HepG2 (cell line): ENCODE results near the gene ACVR2A. TPM values are rescaled to one million over a fixed set of nuclear protein-coding genes. Genes with fewer than 3 reads are reported as not detected.
A peak's percentile ranks its signal among the peaks of the same experiment; 100 is the strongest.

ENCODE experiments used
- ASH2L ChIP-seq: fragments of 300-600, 200-600 bp; sonication (generic); IDR thresholded peaks from 2 replicates; pipeline ENCODE4 v1.7.0; 2017; ENCODE audit warnings: low read depth, mild to moderate bottlenecking, moderate library complexity, mixed read lengths, low read length; ENCODE audit not compliant: insufficient read length
- HDAC1 ChIP-seq: sonication (generic); formaldehyde crosslinking; IDR thresholded peaks from 2 replicates; pipeline ENCODE4 v1.5.1; 2020; ENCODE audit warnings: mild to moderate bottlenecking, missing genetic modification reagents
- IKZF4 ChIP-seq: sonication (generic); formaldehyde crosslinking; IDR thresholded peaks from 2 replicates; pipeline ENCODE4 v1.5.1; 2020; ENCODE audit warnings: borderline replicate concordance, mild to moderate bottlenecking, low read depth, missing genetic modification reagents; ENCODE audit errors: not compliant biosample characterization
- PPARG ChIP-seq: conservative IDR thresholded peaks from 2 replicates; pipeline ENCODE4 v1.6.1; 2016; ENCODE audit warnings: missing biosample characterization, missing genetic modification reagents
- PRDM15 ChIP-seq: sonication (generic); formaldehyde crosslinking; IDR thresholded peaks from 2 replicates; pipeline ENCODE4 v1.4.0; 2020; ENCODE audit warnings: missing genetic modification reagents
- SAP130 ChIP-seq: IDR thresholded peaks from 2 replicates; pipeline ENCODE4 v1.6.1; 2016; ENCODE audit warnings: low read depth
- SIX4 ChIP-seq: sonication (generic); formaldehyde crosslinking; IDR thresholded peaks from 2 replicates; pipeline ENCODE4 v1.4.0; 2020; ENCODE audit warnings: missing genetic modification reagents
- SKIL ChIP-seq: sonication (generic); formaldehyde crosslinking; IDR thresholded peaks from 2 replicates; pipeline ENCODE4 v1.8.0; 2022; ENCODE audit warnings: missing genetic modification reagents, mild to moderate bottlenecking, moderate library complexity, borderline replicate concordance
- ZNF253 ChIP-seq: sonication (generic); formaldehyde crosslinking; IDR thresholded peaks from 2 replicates; pipeline ENCODE4 v1.8.0; 2022; ENCODE audit warnings: mild to moderate bottlenecking, missing genetic modification reagents, borderline replicate concordance
- ZNF639 ChIP-seq: conservative IDR thresholded peaks from 2 replicates; pipeline ENCODE4 v1.6.1; 2018; ENCODE audit warnings: missing genetic modification reagents
- ZNF720 ChIP-seq: sonication (generic); formaldehyde crosslinking; IDR thresholded peaks from 2 replicates; pipeline ENCODE4 v1.4.0; 2020; ENCODE audit warnings: missing genetic modification reagents
- polyA plus RNA-seq, 8 experiments: library from polyadenylated mRNA; depleted of rRNA in 3 of 8; stranded (reverse) in 7 of 8; unstranded in 1 of 8; fragments of >200 nt; fragmentation: Illumina TruSeq in 4 of 8; extraction: Trizol in 4 of 8; gene quantifications; 2 replicates each; pipeline versions ENCODE4 v1.2.1 to v1.2.3, GENCODE V29; 2011 to 2016; ENCODE audit warnings: low read depth in 4 of 8, missing spikeins in 1 of 8, mixed read lengths in 1 of 8; ENCODE audit not compliant: insufficient read depth in 1 of 8
- total RNA-seq, 5 experiments: library from RNA; depleted of rRNA; stranded (reverse); fragments of >200 nt; fragmentation: Illumina TruSeq; extraction: Trizol; gene quantifications; 2 replicates each; pipeline ENCODE4 v1.2.3, GENCODE V29; 2016; ENCODE audit warnings: low read depth in 1 of 5
- TF ChIP-seq, protein P1 (sequence below): IDR thresholded peaks from 2 replicates; pipeline ENCODE4 v1.6.1; 2012; ENCODE audit warnings: low read length, improper control_type of control experiment
- TF ChIP-seq, protein P2 (sequence below): sonication (generic); formaldehyde crosslinking; conservative IDR thresholded peaks from 2 replicates; pipeline ENCODE4 v1.8.1; 2023; ENCODE audit warnings: missing genetic modification reagents
- TF ChIP-seq, protein P3 (sequence below): IDR thresholded peaks from 2 replicates; pipeline ENCODE4 v1.6.1; 2012; ENCODE audit warnings: inconsistent platforms

The ACVR2A gene
- total and polyA plus RNA-seq, 2 of the 13 experiments (the other 11 are each of a cell fraction or from before 2014, with no cell fraction given): 8.3 to 18.0 TPM

- TF ChIP-seq, protein P1, sequence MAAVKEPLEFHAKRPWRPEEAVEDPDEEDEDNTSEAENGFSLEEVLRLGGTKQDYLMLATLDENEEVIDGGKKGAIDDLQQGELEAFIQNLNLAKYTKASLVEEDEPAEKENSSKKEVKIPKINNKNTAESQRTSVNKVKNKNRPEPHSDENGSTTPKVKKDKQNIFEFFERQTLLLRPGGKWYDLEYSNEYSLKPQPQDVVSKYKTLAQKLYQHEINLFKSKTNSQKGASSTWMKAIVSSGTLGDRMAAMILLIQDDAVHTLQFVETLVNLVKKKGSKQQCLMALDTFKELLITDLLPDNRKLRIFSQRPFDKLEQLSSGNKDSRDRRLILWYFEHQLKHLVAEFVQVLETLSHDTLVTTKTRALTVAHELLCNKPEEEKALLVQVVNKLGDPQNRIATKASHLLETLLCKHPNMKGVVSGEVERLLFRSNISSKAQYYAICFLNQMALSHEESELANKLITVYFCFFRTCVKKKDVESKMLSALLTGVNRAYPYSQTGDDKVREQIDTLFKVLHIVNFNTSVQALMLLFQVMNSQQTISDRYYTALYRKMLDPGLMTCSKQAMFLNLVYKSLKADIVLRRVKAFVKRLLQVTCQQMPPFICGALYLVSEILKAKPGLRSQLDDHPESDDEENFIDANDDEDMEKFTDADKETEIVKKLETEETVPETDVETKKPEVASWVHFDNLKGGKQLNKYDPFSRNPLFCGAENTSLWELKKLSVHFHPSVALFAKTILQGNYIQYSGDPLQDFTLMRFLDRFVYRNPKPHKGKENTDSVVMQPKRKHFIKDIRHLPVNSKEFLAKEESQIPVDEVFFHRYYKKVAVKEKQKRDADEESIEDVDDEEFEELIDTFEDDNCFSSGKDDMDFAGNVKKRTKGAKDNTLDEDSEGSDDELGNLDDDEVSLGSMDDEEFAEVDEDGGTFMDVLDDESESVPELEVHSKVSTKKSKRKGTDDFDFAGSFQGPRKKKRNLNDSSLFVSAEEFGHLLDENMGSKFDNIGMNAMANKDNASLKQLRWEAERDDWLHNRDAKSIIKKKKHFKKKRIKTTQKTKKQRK: no peak
- TF ChIP-seq, protein P2, sequence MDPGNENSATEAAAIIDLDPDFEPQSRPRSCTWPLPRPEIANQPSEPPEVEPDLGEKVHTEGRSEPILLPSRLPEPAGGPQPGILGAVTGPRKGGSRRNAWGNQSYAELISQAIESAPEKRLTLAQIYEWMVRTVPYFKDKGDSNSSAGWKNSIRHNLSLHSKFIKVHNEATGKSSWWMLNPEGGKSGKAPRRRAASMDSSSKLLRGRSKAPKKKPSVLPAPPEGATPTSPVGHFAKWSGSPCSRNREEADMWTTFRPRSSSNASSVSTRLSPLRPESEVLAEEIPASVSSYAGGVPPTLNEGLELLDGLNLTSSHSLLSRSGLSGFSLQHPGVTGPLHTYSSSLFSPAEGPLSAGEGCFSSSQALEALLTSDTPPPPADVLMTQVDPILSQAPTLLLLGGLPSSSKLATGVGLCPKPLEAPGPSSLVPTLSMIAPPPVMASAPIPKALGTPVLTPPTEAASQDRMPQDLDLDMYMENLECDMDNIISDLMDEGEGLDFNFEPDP (CRISPR knock-in tag): no peak
- no peak for TF ChIP-seq ASH2L
- peak; percentile 54; the same call in 1 of the 2 replicates for TF ChIP-seq PPARG (CRISPR knock-in tag)
- peak; percentile 30; the same call in 1 of the 2 replicates for TF ChIP-seq SIX4 (CRISPR knock-in tag)
- TF ChIP-seq, protein P3, sequence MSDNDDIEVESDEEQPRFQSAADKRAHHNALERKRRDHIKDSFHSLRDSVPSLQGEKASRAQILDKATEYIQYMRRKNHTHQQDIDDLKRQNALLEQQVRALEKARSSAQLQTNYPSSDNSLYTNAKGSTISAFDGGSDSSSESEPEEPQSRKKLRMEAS: no peak; the same call in 1 of the 2 replicates
- no peak for TF ChIP-seq PRDM15
- no peak for TF ChIP-seq HDAC1 (CRISPR knock-in tag)
- no peak for TF ChIP-seq ZNF253 (CRISPR knock-in tag)
- TF ChIP-seq IKZF4 (CRISPR knock-in tag): no peak
- TF ChIP-seq ZNF639 (CRISPR knock-in tag): no peak
- TF ChIP-seq SAP130 (CRISPR knock-in tag): peak; percentile 77
- TF ChIP-seq SKIL (CRISPR knock-in tag): 0 out of 2 replicates have a peak, but pooled peaks have one; percentile 29
- TF ChIP-seq ZNF720 (CRISPR knock-in tag): no peak
Measured at GRCh38 chr2:147851244-147851930, 6.6 kb downstream of the ACVR2A start (continued).
